Measurements from ENCODE around the gene FSHR. TPM values are rescaled to one million over a fixed set of nuclear protein-coding genes. Genes with fewer than 3 reads are reported as not detected.

Gene FSHR
- total RNA-seq, 2 donors from 2014 or later, result 0.28 to 1.1 TPM

DNA sequence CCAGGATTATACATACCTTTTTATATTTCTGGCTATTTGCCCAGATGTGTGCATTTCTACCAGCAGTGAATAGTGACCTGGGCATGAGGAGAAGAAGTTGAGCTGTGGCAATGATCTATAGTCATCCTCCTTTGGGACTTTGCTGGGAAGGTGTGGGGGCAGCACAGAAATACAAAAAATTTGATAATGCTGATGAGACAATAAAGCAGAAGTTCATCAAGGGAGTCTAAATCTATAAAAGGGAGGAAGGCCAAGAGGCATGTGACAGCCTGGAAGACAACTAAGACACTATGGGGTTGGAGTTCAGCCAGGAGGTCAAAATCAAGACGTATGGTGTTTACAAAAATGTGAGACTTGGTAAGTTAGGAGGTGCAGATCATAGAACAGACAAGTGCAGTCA lies 52.2 kb downstream of the FSHR start:
- TF ChIP-seq, protein P1, sequence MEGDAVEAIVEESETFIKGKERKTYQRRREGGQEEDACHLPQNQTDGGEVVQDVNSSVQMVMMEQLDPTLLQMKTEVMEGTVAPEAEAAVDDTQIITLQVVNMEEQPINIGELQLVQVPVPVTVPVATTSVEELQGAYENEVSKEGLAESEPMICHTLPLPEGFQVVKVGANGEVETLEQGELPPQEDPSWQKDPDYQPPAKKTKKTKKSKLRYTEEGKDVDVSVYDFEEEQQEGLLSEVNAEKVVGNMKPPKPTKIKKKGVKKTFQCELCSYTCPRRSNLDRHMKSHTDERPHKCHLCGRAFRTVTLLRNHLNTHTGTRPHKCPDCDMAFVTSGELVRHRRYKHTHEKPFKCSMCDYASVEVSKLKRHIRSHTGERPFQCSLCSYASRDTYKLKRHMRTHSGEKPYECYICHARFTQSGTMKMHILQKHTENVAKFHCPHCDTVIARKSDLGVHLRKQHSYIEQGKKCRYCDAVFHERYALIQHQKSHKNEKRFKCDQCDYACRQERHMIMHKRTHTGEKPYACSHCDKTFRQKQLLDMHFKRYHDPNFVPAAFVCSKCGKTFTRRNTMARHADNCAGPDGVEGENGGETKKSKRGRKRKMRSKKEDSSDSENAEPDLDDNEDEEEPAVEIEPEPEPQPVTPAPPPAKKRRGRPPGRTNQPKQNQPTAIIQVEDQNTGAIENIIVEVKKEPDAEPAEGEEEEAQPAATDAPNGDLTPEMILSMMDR (IDR thresholded peaks at IDR 0.05), result no peak
- H3K9me3 ChIP-seq, result peaks cover 0 to 8% of the 10 kb centered on the region in 2 donors
- H3K4me1 ChIP-seq, result no peaks in the 10 kb centered on the region
- DNase-seq (ENCODE audit: low spot score), result no peak
- H3K4me3 ChIP-seq, result no peak overlapping the region
- no peaks in the 10 kb centered on the region for H3K36me3 ChIP-seq
- no peaks in the 10 kb centered on the region for H3K27me3 ChIP-seq
- H3K27ac ChIP-seq, result no peak overlapping the region

DNA sequence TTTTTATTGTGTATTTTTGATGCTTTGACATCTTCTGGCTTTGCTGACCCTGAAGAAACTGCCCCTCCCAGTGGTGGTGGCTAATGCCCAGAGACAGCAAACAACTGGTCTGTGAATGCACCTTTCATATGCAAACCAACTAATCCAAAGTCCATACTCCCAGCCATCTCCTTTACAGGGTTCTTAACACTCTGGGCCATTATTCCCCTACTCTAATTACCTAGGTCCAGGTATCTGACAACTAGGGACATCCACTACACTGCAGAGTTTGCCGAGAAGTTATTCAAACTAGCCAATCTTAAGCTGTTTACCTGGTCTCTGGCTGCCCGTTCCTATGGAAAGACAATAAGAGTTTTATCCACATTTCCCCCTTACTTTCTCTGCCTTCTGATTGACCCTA lies 73.6 kb downstream of the FSHR start:
- no peak overlapping the region for H3K4me3 ChIP-seq
- H3K27me3 ChIP-seq, result no peaks in the 10 kb centered on the region
- H3K4me1 ChIP-seq, result no peaks in the 10 kb centered on the region
- no peaks in the 10 kb centered on the region for H3K9me3 ChIP-seq
- no peak overlapping the region for H3K27ac ChIP-seq
- TF ChIP-seq, protein P1 (IDR thresholded peaks at IDR 0.05), result no peak
- no peak for DNase-seq (ENCODE audit: low spot score)
- H3K36me3 ChIP-seq, result no peaks in the 10 kb centered on the region

DNA sequence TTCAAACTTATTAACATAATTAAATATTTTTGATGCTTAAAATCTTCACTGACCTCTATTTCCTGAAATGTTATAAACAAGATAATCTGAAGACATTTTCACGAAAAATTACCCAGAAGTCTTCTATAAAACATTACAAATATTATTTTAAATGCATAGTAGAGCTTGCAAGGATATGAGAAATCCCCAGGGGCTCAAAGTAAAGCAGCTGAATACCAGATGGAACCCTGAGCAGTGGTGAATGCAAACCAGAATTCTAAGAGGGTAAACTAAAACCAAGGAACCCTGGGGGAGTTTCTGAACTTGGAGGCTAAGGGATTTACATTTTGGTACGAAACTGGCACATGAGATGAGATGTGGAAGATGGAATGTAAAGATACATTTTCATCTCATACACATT lies 83.6 kb downstream of the FSHR start:
- no peaks in the 10 kb centered on the region for H3K36me3 ChIP-seq
- TF ChIP-seq, protein P1 (IDR thresholded peaks at IDR 0.05), result no peak
- peaks cover 6 to 13% of the 10 kb centered on the region in 2 donors for H3K9me3 ChIP-seq
- H3K4me3 ChIP-seq, result no peak overlapping the region
- no peak for DNase-seq (ENCODE audit: low spot score)
- H3K27me3 ChIP-seq, result no peaks in the 10 kb centered on the region
- no peak overlapping the region for H3K27ac ChIP-seq
- H3K4me1 ChIP-seq, result no peaks in the 10 kb centered on the region

DNA sequence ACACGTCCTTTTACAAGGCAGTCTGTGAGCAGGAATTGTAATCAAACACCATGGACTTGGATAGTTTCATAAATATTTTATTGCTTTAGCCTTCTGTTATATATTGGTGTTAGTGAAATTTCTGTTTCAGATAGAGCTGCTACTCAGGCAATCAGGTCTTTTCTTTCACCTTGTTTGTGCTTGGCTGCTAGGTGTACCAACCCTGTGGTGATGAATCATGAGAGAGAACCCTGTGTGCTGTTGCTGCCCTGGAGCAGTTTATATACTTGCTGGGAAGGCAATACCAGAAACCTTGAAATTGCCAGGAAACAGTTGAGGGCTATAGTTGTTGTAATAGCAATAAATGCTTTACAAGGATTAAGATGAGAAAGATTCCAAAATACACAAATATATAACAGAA lies 84.5 kb downstream of the FSHR start:
- Histone ChIP-seq H3K27me3 (no peaks in the 10 kb centered on the region), H3K27ac (no peak overlapping the region), H3K4me3 (no peak overlapping the region), H3K4me1 (no peaks in the 10 kb centered on the region), H3K36me3 (no peaks in the 10 kb centered on the region), H3K9me3 (peaks cover 6 to 13% of the 10 kb centered on the region in 2 donors)
- TF ChIP-seq, protein P1 (IDR thresholded peaks at IDR 0.05), result no peak
- no peak for DNase-seq (ENCODE audit: low spot score)

DNA sequence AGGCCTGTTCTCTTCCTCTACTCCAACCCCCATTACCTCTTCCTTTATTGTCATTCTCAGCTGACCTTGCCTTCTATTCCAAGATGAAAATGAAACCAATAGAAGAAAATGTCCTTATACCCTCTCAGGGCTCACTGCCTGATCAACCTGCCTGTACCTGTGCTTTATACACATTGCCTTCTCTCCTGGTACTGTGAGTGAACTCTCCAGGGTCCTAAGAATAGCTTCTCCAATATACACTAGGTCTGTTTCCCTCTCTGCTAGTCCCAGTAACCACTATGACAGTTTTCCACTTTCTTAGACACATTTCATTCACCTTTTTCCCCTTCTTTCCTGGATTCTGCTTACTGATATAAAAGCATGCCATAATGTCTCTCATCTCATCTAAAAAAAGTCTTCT lies 85.7 kb downstream of the FSHR start:
- peaks cover 6% of the 10 kb centered on the region in 2 donors for H3K9me3 ChIP-seq
- H3K27me3 ChIP-seq, result no peaks in the 10 kb centered on the region
- no peak overlapping the region for H3K27ac ChIP-seq
- no peak for DNase-seq (ENCODE audit: low spot score)
- TF ChIP-seq, protein P1 (IDR thresholded peaks at IDR 0.05), result no peak
- H3K36me3 ChIP-seq, result no peaks in the 10 kb centered on the region
- H3K4me3 ChIP-seq, result no peak overlapping the region
- H3K4me1 ChIP-seq, result no peaks in the 10 kb centered on the region

DNA sequence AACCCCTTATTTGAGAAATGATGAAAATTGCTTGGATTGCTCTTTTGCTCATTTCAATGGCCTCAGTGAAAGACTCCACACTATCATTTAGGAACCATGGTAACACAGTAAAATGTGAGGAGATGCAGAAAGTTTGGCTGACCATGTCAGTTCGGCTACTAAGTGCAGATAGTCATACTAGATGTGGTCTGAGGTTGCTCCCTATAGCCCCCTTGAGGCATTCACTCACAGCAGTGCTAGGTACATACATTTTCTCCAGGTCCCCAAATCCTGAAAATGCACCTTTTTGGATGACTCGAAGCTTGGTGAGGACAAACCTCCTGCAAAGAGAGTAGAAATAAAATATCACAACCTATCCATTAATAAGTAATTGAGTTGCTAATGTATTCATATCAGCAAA lies 86.3 kb downstream of the FSHR start:
- no peak overlapping the region for H3K27ac ChIP-seq

More for the DNA sequence above, 86.3 kb downstream of the FSHR start:
- Histone ChIP-seq H3K27me3 (no peaks in the 10 kb centered on the region), H3K4me1 (no peaks in the 10 kb centered on the region), H3K4me3 (no peak overlapping the region), H3K36me3 (no peaks in the 10 kb centered on the region), H3K9me3 (peaks cover 0 to 4% of the 10 kb centered on the region in 2 donors)
- TF ChIP-seq, protein P1 (IDR thresholded peaks at IDR 0.05), result no peak
- DNase-seq (ENCODE audit: low spot score), result no peak
